DMS114 treated with DMSO at 0.1 percent for 48 hours (cell line): ENCODE data around the gene TPST2.
A peak's percentile ranks its signal among the peaks of the same experiment; 100 is the strongest.

Experiments used
- DNase-seq: peaks from one replicate; lab custom pipeline; 2025; ENCODE audit not compliant: unreplicated experiment; lab: John Stamatoyannopoulos, UW

TPST2 gene

GRCh38 chr22:26558248-26558895 is 31.6 kb downstream of the TPST2 start:
- no peak for DNase-seq

DNA sequence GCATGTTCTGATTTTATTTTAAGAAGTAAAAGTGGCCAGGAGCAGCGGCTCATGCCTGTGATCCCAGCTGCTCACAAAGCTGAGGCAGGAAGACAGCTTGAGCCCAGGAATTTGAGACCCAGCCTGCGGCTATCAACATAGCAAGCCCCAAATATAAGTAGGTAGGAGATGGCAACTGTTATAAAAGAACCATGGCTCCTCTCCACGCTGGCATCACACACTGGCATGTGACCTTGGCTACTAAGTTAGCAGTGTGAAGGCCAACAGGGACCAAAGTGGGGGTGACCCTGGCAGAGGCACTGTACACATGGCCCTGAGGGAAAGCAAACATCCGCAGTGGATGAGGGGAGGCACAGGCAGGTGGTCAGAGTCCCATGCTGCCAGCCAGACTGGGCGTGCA is 33.0 kb downstream of the TPST2 start:
- no peak for DNase-seq

DNA sequence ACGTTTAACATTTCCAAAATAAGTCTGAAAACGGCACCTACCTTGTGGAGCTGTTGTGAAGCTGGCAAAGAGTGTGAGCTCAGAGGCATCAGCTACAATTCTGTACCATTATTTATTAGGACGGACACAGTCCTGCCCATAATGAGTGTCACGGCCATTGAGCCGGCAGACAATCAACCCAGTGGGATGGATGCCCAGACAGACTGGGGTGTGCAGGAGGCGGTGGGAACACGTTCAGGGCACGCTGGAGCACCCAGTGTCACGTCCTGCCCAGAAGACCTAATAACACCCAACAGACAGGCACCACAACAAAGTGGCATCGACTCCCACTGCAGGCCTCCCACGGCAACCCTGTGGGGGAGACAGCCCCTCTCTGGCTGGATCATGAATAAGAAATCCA is 34.5 kb downstream of the TPST2 start:
- DNase-seq = no peak

GRCh38 chr22:26554956-26555355 is 35.0 kb downstream of the TPST2 start:
- no peak for DNase-seq

GRCh38 chr22:26553056-26553752 is 36.7 kb downstream of the TPST2 start:
- peak; percentile 6 for DNase-seq

DNA sequence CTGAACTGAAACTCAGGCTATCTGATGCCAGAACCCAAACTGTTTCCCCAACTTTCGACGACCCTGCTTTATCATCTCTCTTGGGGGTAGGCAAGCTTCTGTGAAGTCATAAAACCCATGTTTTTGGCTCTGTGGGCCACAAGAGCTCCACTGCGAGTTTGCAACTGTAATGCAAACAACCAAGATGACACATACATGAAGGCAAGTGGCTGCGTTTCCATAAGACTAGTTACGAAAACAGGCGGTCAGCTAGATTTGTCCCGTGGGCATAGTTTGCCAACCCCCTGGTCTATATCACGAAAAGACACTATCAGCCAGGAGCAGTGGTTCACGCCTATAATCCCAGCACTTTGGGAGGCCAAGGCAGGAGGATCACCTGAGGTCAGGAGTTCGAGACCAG is 37.5 kb downstream of the TPST2 start:
- DNase-seq = no peak

DNA sequence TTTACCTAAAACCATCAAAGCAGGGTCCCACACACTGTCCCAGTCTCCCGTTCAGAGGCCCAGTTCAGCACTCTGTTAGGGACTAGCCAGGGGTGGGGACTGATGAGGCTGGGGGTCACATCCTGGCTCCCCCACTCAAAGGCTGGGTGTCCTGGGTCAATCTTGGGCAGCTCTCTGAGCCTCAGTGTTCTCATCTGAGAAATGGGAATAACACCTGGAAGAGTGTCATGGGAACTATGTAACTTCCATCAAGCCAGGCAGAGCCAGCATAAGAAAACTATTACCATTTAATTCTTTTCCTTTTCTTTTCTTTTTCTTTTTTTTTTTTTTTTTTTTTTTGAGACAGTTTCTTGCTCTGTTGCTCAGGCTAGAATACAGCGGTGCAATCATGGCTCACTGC is 38.4 kb downstream of the TPST2 start:
- DNase-seq = no peak

DNA sequence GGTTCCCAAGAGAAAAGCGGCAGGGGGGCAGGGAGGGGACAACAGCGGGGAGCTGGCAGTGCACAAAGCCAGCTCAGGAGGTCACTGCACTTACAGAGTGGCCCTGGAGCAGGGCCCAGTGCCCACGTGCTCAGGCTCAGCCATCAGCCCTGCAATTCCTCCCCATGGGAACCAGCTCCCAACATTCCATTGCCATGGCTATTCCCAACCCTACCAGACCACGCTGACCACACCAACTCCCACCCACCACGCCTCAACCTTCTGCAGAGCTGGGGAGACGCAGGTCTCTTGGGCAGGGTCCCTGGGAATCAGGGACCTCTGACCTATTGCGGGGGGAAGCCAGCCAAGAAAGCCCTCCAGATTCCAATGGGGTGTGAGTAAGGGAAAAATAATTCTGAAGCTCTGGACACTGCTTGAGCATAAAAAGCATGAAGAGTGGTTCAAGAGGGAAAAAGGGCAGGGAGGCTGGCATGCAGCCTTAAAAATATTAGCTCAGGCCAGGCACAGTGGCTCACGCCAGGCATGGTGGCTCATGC is 39.4 kb downstream of the TPST2 start:
- no peak for DNase-seq

GRCh38 chr22:26549902-26550497 is 39.9 kb downstream of the TPST2 start:
- no peak for DNase-seq

- no peak for DNase-seq
Measured at GRCh38 chr22:26548984-26549383, 40.9 kb downstream of the TPST2 start.

DNA sequence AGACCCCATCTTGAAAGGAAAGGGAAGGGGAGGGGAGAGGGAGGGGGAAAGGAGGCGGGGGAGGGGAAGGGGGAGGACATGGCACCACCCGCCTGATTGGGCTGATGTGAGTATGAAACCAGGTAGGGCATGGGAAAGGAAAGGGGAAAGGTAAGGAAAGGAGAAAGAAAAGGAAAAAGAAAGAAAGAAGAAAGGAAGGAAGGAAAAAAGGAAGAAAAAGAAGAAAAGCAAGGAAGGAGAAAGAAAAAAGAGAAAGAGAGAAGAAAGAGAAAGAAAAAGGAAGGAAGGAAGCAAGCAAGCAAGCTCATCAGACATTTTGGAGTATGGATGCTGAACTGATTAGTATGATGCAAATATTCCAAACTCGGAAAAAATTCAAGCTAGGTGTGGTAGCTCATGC is 41.6 kb downstream of the TPST2 start:
- no peak for DNase-seq

DNA sequence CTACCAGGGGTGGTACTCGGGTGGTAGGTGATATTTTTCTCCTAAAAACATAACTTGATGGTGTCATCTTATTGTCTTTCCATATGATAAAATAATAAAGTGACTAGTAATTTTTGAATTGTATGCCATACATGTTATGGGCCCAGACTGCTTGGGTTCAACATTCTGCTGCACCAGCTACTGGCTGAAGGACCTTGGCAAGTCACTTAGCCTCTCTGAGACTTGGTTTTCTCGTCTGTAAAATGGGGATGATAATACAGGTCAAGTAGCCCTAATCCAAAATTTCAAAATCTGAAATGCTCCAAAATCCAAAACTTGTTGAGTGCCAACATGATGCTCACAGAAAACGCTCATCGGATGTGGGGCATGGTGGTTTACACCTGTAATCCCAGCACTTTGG is 42.1 kb downstream of the TPST2 start:
- no peak for DNase-seq

DNA sequence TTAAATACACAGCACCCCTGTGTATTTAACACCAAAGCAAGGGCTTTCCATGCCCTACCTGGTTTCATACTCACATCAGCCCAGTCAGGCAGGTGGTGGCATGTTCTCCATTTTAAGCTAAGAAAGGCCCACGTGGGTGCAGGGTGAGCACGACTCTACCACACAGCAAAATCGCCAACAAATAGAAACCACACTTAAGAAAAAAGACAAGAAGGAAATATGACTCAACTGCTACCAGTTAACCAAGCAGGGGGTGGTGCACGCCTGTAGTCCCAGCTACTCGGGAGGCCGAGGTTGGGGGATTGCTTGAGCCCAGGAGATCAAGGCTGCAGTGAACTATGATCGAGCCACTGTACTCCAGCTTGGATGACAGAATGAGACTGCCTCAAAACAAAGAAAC is 42.5 kb downstream of the TPST2 start:
- DNase-seq = no peak

- no peak for DNase-seq
Measured at GRCh38 chr22:26546282-26546681, 43.6 kb downstream of the TPST2 start.

GRCh38 chr22:26545827-26546226 is 44.1 kb downstream of the TPST2 start:
- no peak for DNase-seq

- DNase-seq = no peak
Measured at GRCh38 chr22:26545385-26545784, 44.5 kb downstream of the TPST2 start.

DNA sequence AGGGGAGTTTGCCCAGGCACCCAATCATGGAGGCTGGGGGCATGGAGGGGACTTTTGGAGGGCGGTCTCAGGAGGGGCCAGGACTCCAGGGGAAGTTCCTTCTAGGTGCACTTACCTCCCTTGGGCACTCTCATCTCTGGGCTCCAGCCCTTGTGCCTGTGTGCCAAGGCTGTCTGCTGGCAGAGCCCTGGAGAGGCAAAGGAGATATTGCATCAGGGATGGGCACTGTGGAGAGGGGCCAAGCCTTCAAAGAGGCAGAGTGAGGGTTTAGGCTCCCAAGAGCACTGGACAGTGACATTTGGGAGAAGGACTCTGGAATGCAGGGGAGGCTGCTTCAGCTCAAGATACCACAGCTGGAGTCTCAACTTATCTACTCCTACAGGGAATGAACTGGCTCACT is 45.4 kb downstream of the TPST2 start:
- DNase-seq = no peak

GRCh38 chr22:26542831-26543230 is 47.1 kb downstream of the TPST2 start:
- DNase-seq = no peak

DNA sequence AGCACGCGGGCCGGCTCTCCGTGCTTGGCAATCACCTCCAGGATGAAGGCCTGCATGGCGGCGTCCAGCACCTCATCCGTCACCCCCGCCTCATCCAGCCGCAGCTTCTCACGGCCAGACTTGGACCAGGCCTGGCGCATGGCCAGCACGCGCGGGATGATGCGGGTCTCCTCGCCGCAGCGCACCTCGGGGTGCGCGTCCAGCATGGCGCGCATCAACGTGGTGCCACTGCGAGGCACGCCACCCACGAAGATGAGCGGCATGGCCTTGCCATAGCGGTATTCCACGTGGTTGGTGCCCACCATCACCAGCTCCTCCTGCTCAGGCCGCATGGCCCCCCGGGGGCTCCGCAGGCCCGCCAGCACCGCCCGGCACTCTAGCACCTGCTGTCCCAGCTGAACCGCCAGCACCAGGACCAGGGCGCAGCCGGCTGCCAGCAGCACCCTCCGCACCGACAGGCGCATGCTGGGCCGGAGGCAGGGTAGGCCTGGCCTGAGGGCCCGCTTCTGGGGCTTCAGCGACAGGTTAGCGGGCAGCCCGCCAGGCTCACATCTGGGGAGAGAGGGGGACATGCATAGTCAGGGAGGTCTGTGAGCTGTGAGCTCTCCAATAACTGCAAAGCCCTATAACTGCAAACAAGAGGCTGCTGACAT is 48.6 kb downstream of the TPST2 start:
- no peak for DNase-seq

DNA sequence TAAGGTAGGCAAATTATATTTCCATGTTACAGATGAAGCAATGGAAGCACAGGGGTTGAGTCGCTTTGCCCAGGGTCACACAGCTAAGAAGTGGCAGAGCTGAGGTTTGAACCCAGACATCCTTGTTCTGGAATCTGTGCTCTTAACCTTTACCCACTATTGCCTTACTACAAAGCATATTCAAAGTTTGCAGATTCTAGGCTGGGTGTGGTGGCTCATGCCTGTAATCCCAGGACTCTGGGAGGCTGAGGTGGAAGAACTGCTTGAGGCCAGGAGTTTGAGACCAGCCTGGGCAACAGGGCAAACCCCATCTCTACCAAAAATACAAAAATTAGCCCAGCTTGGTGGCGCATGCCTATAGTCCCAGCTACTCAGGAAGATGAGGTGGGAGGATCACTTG is 49.8 kb downstream of the TPST2 start:
- no peak for DNase-seq

- no peak for DNase-seq
Measured at GRCh38 chr22:26536762-26537134, 53.2 kb downstream of the TPST2 start.
